ENCODE measurements around the gene NXPH1.
"Not testable (repeated sequence)": the region's sequence is repeated elsewhere in the genome, so short reads cannot be mapped to it uniquely, and the experiment has no call there.

NXPH1 gene

DNA sequence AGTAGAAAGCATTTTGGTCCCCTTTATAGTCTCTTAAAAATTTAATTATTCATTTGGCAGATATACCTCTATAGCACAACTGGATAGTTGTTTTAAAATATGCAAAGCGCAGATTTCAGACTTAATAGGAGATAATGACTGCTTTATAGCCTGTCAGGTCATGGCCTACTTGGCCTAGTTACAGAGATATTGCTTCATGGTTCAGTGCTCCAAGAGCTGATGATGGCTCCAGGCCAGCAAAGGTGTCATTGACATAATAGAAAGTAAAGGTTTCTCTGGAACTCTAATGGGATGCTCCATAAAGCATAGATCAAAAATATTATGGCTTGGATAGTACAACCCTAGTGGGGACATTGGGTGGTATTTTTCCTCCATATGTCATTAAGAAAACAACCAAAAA, 285.7 kb downstream of the NXPH1 start:
- DNase-seq (ENCODE audit: low read depth) = no peak

DNA sequence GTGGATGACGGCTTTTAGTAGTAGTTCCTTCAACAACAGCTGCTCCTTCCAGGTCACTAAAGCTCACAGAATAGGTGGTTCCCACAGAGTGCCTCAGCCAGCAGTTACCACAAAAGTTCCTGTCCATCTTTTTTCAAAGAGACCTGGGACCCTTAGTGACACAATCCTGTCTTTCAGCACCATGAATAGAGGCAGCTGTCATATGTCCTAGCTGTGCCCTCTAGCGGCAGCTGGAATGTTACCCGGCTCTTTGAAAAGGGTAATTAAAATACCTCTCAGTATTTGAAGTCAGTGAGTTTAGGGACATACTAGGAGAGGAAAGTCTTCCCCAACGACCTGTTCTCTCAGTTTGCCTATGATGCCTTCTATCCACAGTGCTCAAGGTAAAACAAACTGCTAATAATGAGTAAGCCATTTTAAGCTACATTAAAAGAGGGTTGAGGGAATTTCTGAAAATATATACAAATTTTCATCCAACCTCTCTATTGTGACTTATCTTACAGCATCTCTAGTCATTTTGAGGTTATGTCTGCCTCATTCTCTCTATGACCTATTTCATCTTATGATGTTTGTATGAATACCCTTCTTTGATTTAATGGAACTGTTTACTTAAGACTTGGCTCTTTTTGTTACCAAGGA, 290.8 kb downstream of the NXPH1 start:
- DNase-seq (ENCODE audit: low read depth) = no peak

DNA sequence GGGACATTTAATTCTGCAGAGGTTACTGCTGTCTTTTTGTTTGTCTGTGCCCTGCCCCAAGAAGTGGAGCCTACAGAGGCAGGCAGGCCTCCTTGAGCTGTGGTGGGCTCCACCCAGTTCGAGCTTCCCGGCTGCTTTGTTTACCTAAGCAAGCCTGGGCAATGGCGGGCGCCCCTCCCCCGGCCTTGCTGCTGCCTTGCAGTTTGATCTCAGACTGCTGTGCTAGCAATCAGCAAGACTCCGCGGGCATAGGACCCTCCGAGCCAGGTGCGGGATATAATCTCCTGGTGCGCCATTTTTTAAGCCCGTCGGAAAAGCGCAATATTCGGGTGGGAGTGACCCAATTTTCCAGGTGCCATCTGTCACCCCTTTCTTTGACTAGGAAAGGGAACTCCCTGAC, 298.3 kb downstream of the NXPH1 start:
- not testable (repeated sequence) for DNase-seq (ENCODE audit: low read depth)

DNA sequence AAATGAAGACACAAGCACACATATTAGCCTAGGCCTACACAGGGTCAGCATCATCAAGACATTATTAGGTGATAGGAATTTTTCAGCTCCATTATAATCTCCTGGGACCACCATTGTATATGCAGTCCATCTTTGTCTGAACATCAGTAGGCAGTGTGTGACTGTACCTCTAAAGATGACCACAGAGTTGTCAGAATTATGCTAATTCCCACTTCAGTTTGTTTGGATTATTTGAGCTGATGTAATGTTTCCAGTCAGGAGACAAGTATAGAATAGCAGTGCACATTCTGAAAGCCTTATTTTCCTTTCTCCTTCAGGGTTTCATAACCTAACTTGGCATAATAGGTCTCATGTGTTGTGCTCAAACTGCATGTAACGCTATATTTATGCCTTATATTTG, 306.4 kb downstream of the NXPH1 start:
- no peak for DNase-seq (ENCODE audit: low read depth)

DNA sequence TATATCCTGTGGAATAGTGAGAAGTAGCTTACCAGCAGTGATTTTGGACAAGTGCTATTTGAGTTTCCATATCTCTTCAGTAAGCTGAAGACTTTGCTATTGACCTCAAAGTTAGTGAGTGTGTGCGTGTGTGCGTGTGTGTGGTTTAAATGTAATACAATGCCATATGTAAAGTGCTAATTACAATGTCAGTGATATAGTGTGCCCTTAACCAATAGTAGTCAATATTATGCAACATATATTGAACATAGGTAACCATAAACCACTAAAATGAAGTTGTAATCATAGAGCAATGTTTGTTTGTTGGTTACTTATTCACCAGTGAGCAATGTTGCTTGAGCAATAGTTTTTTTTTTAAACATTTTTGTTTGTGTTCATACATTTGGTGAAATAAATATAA, 309.4 kb downstream of the NXPH1 start:
- no peak for DNase-seq (ENCODE audit: low read depth)

DNA sequence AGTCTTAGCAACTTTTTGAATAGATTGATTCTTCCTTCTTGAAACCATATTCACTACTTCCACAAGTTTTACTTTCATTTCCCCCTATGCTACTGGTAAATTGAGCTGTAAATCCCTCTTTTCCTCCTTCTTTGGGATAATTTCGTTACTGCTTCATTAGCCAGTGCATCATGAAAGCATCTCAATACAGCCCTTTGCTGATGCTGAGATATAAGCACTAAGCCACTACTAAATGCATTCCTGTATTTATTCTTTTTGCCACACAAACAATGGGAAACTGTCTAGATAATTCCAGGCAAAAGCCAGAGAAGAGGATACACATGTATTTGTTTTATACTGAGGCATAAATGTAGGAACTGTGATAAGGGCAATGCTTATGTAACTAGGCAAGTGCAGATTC, 313.9 kb downstream of the NXPH1 start:
- DNase-seq (ENCODE audit: low read depth) = no peak

DNA sequence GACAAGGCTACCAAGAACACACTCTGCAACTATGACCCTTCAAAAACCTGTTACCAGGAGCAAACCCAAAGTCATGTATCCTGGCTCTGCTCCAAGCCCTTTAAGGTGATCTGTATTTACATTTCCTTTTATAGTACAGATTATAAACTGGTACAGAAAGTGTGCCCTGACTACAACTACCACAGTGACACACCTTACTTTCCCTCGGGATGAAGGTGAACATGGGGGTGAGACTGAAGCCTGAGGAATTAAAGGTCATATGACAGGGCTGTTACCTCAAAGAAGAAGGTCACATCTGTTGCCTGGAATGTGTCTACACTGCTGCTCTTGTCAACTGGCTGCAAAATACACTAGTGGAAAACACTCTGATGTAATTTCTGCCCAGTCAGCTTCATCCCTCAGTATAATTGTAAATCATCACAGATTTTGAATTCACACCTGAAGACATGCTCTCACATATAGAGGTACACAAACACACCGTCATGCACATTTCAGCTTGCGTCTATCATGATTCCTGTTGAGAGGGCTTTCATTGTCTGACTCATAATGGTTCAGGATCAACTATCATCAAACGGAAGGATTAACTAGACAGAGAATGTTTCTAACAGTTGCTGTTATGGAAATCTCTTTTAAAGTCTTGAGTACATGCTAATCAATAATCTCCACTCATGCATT, 318.3 kb downstream of the NXPH1 start:
- DNase-seq (ENCODE audit: low read depth) = no peak

DNA sequence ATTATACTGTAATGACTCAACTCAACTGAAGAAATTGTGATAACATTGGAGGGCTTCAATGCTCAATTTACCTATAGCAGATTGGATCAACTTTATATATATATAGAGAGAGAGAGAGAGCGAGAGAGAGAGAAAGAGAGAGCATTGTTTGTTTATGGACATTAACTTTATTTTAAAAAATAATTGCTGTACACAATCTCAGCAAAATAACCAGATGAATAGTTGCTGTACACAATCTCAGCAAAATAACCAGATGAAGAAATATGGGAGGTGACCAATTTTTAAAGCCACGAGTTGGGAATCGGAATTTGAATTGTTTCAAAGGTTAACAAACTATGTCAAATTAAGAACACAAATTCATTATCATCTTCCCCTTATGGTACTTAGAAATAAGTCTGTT, 319.9 kb downstream of the NXPH1 start:
- no peak for DNase-seq (ENCODE audit: low read depth)

DNA sequence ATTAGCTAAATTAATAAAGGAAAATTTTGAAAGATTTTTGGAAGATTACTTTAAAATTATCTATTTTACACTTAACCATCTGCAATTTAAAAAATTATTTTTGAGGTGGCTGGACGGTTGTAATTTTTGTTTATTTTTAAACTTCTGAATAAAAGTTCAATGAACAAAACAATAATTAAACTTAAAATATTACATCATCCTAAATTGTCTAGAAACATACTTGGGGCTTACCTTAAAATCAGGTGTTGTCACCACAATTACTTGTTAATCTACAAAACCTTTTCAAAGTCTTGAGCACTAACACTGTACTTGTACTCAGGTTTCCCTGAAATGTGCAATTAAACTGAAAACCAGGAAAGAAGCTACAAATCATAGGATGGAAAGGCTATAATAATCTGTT, 328.3 kb downstream of the NXPH1 start:
- no peak for DNase-seq (ENCODE audit: low read depth)

DNA sequence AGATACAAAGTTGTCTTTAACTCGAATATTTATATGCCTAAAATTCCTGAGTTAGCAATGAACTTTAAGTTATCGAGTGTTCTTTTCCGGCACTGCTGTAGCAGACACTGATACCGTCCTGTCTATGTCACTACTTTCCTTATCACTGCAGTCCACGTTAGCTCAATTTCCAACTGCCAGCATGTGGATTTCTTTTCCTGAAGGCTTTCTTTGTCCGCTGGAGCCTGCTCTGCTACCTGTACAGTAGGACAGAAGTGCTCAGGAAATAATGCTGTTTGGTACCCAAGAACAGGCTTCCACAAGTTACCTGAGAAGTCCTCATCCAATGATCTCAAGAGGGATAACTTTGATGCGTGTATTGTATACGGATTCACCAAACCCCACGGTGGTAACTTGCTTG, 329.4 kb downstream of the NXPH1 start:
- no peak for DNase-seq (ENCODE audit: low read depth)

DNA sequence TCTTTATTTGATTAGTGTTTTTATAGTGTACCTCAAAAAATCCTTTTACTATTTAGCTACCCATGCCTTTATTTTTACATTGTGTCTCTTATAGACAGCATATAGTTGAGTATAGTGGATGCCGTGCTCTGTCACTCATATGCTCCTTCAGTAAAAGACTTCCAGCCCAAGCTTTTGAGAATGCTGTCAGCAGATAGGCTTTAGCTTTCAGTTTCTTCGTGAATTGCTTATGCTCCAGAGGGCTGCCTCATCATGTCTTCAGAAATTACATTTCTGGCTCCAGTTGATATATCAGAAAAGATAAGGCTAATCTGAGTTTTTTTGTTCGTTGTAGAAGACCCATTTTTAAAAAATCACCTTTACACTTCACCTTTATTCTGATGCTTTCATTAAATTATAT, 332.0 kb downstream of the NXPH1 start:
- no peak for DNase-seq (ENCODE audit: low read depth)

DNA sequence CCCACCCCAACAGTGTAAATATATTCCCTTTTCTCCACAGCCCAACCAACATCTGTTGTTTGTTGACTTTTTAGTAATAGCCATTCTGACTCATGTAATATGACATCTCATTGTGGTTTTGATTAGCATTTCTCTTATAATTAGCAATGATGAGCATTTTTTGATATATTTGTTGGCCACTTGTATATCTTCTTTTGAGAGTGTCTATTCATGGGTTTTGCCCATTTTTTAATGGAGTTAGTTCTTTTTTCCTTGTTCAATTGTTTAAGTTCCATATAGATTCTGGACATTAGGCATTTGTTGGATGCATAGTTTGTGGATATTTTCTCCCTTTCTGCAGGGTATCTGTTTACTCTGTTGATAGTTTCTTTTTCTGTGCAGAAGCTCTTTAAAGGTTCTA, 340.1 kb downstream of the NXPH1 start:
- no peak for DNase-seq (ENCODE audit: low read depth)

DNA sequence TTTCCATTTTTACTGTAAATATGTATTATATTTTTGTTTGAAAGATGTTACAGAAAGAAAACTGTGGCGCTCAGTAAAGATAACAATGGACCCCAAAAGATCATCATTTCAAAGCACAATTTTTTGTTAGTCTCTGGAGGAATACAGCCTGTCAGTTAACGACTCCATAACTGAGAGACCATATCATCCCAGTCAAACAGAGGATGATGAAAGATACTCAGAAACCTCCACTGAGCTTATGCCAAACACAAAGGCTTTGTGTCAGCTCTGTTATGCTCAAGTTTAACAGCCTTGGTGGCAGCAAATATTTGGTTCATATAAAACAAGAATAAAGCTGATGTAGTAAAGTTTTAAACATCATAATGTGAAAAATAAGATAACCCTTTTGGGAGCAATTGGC, 345.1 kb downstream of the NXPH1 start:
- DNase-seq (ENCODE audit: low read depth) = no peak

DNA sequence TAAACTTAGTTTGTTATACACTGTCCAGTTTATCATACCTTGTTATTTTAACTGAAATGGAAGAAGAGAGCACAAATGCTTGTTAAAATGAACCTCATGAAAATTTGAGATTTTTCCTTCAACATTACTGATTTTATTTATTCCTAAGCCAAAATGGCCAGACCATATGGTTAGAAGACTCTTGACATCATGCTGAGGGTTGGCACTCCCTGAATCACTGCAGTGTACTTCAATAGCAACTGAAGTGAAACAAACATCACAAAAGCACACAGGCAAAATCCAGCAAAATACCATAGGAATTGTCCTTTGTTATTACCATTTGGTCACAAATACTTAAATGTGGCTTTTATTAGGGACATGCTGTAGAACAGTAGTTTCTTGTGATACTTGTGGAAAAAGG, 347.8 kb downstream of the NXPH1 start:
- no peak for DNase-seq (ENCODE audit: low read depth)

DNA sequence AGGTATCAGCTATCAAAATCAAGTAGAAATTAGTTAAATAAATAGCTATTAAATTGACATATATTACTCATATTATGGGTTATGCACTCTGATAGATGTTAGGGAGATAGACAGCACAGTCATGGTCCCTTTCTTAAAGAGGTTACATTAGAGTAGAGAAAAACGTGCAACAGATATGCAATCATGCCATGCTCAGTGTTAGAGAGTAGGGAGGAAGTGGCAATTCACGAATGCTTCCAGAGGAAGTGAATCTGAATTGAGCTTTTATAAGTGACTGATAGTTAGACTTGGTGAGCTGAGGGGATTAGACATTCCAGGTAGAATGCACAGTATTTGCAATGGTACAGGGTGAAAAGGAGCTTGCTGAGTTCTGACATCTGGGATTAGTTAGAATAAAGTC, 349.8 kb downstream of the NXPH1 start:
- no peak for DNase-seq (ENCODE audit: low read depth)

DNA sequence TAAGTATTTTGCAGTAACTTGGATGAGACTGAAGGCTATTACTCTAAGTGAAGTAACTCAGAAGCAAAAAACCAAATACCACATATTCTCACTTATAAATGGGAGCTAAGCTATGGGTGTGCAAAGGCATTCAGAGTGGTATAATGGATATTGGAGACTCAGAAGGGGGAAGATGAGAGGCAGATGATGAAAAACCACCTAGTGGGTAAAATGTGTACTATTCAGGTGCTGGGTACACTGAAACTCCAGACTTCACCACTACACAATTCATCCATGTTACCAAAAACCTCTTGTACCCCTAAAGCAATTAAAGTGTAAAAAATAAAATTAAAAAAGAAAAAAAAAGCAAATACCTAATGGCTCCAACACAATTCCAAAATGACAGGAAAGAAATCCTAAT, 351.7 kb downstream of the NXPH1 start:
- DNase-seq (ENCODE audit: low read depth) = no peak

DNA sequence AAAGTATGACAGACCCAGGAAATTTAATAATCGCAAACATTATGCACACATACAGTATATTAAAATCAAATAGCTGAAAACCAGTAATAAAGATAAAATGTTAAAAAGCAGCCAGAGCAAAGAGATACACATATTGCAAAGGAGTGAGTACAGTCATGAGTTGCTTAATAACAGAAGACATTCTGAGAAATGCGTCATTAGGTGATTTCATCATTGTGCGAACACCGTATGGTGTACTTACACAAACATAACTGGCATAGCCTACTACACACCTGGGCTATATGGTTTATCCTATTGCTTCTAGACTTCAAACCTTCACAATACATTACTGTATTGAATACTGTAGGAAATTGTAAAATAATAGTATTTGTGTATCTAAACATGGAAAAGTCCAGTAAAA, 367.6 kb downstream of the NXPH1 start:
- DNase-seq (ENCODE audit: low read depth) = no peak

All from activated T-helper 9 cell treated with anti-CD3 and anti-CD28 coated beads, Interleukin-2, amount 50 U/mL, for 16 hours (primary cell).